Central memory CD8-positive, alpha-beta T cell (primary cell): ENCODE results near the gene RTP3.

Experiments
- ATAC-seq: fragments of 150-1000 bp; cut with Tn5 transposase; replicated peaks from 2 replicates; pipeline ENCODE4 v1.10.0; 2022; ENCODE audit warnings: mild to moderate bottlenecking, moderate FRiP score, moderate number of reproducible peaks; ENCODE audit not compliant: poor library complexity, severe bottlenecking; ENCODE audit errors: extremely low read depth
- DNase-seq, 2 donors: peaks; one replicate each; pipeline ENCODE4 v3.0.0; 2021; ENCODE audit warnings: low spot score in 2 of 2
- H3K27ac Mint-ChIP-seq: one replicate; pipeline ENCODE4 v1.8.0; 2022; ENCODE audit warnings: low read depth, mild to moderate bottlenecking, moderate library complexity, mixed read lengths
- H3K27me3 Mint-ChIP-seq: one replicate; pipeline ENCODE4 v1.8.0; 2022; ENCODE audit warnings: mixed read lengths
- H3K36me3 Mint-ChIP-seq: one replicate; pipeline ENCODE4 v1.8.0; 2022; ENCODE audit warnings: mild to moderate bottlenecking, moderate library complexity, mixed read lengths; ENCODE audit not compliant: insufficient read depth
- H3K4me1 Mint-ChIP-seq: one replicate; pipeline ENCODE4 v1.8.0; 2022; ENCODE audit warnings: mixed read lengths
- H3K4me3 Mint-ChIP-seq: one replicate; pipeline ENCODE4 v1.8.0; 2022; ENCODE audit warnings: mild to moderate bottlenecking, moderate library complexity, mixed read lengths
- H3K9me3 Mint-ChIP-seq: one replicate; pipeline ENCODE4 v1.8.0; 2022; ENCODE audit warnings: mixed read lengths

RTP3 gene

GRCh38 chr3:46463120-46463867 is 34.5 kb upstream of the RTP3 start:
- no peak for ATAC-seq
- no peak for DNase-seq
- Mint-ChIP-seq H3K27ac (no peak overlapping the region), H3K4me3 (no peak overlapping the region), H3K27me3 (peaks cover 72% of the 10 kb centered on the region), H3K4me1 (no peaks in the 10 kb centered on the region), H3K9me3 (no peaks in the 10 kb centered on the region), H3K36me3 (no peaks in the 10 kb centered on the region)

- ATAC-seq = no peak
- no peak for DNase-seq
- no peak overlapping the region for H3K4me3 Mint-ChIP-seq
- no peaks in the 10 kb centered on the region for H3K9me3 Mint-ChIP-seq
- no peaks in the 10 kb centered on the region for H3K4me1 Mint-ChIP-seq
- H3K27ac Mint-ChIP-seq = no peak overlapping the region
- no peaks in the 10 kb centered on the region for H3K36me3 Mint-ChIP-seq
- H3K27me3 Mint-ChIP-seq = peaks cover 72% of the 10 kb centered on the region
Observed at GRCh38 chr3:46463868-46464241, 33.9 kb upstream of the RTP3 start.

- Mint-ChIP-seq H3K4me1 (no peaks in the 10 kb centered on the region), H3K27me3 (peaks cover 67% of the 10 kb centered on the region), H3K9me3 (no peaks in the 10 kb centered on the region), H3K36me3 (no peaks in the 10 kb centered on the region), H3K4me3 (no peak within 1 kb of the TSS), H3K27ac (no peak within 1 kb of the TSS)
- ATAC-seq (no peak), DNase-seq (no peak)
Observed at GRCh38 chr3:46464326-46465195, 33.2 kb upstream of the RTP3 start, which contains the start of gene LTF. LTF (minus strand) TSS chr3:46464905; CDS start chr3:46464867, 38 bp downstream.

GRCh38 chr3:46465196-46465520 is 32.6 kb upstream of the RTP3 start:
- Mint-ChIP-seq H3K4me3 (no peak overlapping the region), H3K4me1 (no peaks in the 10 kb centered on the region), H3K27ac (no peak overlapping the region), H3K9me3 (no peaks in the 10 kb centered on the region), H3K36me3 (no peaks in the 10 kb centered on the region), H3K27me3 (peaks cover 61% of the 10 kb centered on the region)
- ATAC-seq (no peak), DNase-seq (no peak)

- Mint-ChIP-seq H3K27me3 (peaks cover 56% of the 10 kb centered on the region), H3K9me3 (no peaks in the 10 kb centered on the region), H3K36me3 (no peaks in the 10 kb centered on the region), H3K27ac (no peak overlapping the region), H3K4me1 (no peaks in the 10 kb centered on the region), H3K4me3 (no peak overlapping the region)
- ATAC-seq (no peak), DNase-seq (no peak)
Observed at GRCh38 chr3:46466273-46466672, 31.5 kb upstream of the RTP3 start.

DNA sequence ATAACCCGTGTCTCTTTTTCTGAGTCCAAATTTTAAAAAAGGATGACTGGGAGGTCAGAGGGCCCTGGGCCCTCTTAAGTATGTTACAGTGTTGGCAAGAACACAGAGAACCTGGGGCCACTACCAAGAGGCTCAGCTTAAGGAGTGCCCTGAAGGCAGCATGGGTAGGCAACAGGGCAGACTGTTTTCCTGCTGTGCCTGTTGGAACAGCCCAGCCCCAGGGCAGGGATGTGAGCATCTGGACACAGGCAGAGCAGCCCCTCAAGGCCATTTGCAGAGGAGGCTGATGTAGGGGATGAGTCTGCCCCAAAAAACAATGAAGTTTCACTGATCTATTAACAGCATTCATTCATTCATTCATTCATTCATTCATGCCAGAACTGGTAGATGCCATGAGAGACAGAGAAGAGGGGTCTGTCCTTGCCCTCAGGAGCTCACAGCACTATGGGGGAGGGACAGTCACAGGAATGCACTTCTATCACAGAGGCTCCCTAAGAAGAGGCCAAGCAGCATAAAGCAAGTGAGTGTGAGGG is 30.8 kb upstream of the RTP3 start:
- H3K36me3 Mint-ChIP-seq = no peaks in the 10 kb centered on the region
- no peaks in the 10 kb centered on the region for H3K4me1 Mint-ChIP-seq
- no peak overlapping the region for H3K4me3 Mint-ChIP-seq
- no peaks in the 10 kb centered on the region for H3K9me3 Mint-ChIP-seq
- H3K27me3 Mint-ChIP-seq = peaks cover 56% of the 10 kb centered on the region
- DNase-seq (no peak), ATAC-seq (no peak)
- no peak overlapping the region for H3K27ac Mint-ChIP-seq

DNA sequence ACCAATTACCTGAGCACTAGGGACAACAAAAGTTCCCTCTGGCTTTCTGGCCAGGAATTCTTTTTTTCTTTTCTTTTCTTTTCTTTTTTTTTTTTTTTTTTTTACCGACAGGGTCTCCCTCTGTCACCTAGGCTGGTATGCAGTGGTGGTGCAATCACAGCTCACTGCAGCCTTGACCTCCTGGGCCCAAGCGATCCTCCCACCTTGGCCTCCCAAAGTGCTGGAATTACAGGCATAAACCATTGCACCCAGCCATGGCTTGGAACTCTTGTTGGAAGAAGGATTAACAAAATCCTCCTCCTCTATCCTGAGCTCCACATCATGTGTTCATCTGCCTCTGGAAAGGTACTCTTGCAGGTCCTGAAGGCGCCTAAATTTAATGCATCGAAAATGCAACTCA is 30.2 kb upstream of the RTP3 start:
- Mint-ChIP-seq H3K36me3 (no peaks in the 10 kb centered on the region), H3K9me3 (no peaks in the 10 kb centered on the region), H3K27me3 (peaks cover 56% of the 10 kb centered on the region), H3K4me1 (no peaks in the 10 kb centered on the region), H3K4me3 (no peak overlapping the region), H3K27ac (no peak overlapping the region)
- ATAC-seq (no peak), DNase-seq (no peak)

- Mint-ChIP-seq H3K27me3 (peaks cover 56% of the 10 kb centered on the region), H3K27ac (no peak overlapping the region), H3K4me1 (no peaks in the 10 kb centered on the region), H3K9me3 (no peaks in the 10 kb centered on the region), H3K36me3 (peaks cover 1% of the 10 kb centered on the region), H3K4me3 (no peak overlapping the region)
- DNase-seq (no peak), ATAC-seq (no peak)
Observed at GRCh38 chr3:46468753-46469600, 28.8 kb upstream of the RTP3 start.

GRCh38 chr3:46469680-46470357 is 28.0 kb upstream of the RTP3 start:
- Mint-ChIP-seq H3K4me3 (no peak overlapping the region), H3K27me3 (peaks cover 50% of the 10 kb centered on the region), H3K27ac (no peak overlapping the region), H3K9me3 (peaks cover 7% of the 10 kb centered on the region), H3K4me1 (no peaks in the 10 kb centered on the region), H3K36me3 (peaks cover 1% of the 10 kb centered on the region)
- ATAC-seq (no peak), DNase-seq (no peak)

- H3K36me3 Mint-ChIP-seq = peaks cover 1% of the 10 kb centered on the region
- no peak overlapping the region for H3K4me3 Mint-ChIP-seq
- H3K4me1 Mint-ChIP-seq = no peaks in the 10 kb centered on the region
- DNase-seq = no peak
- H3K27ac Mint-ChIP-seq = no peak overlapping the region
- no peak for ATAC-seq
- H3K9me3 Mint-ChIP-seq = peaks cover 16% of the 10 kb centered on the region
- H3K27me3 Mint-ChIP-seq = peaks cover 41% of the 10 kb centered on the region
Observed at GRCh38 chr3:46470831-46471230, 26.9 kb upstream of the RTP3 start.

- DNase-seq (no peak), ATAC-seq (no peak)
- H3K36me3 Mint-ChIP-seq = peaks cover 1% of the 10 kb centered on the region
- peaks cover 35% of the 10 kb centered on the region for H3K27me3 Mint-ChIP-seq
- peaks cover 16% of the 10 kb centered on the region for H3K9me3 Mint-ChIP-seq
- no peak overlapping the region for H3K27ac Mint-ChIP-seq
- no peak overlapping the region for H3K4me3 Mint-ChIP-seq
- H3K4me1 Mint-ChIP-seq = no peaks in the 10 kb centered on the region
Observed at GRCh38 chr3:46471371-46471914, 26.3 kb upstream of the RTP3 start.

DNA sequence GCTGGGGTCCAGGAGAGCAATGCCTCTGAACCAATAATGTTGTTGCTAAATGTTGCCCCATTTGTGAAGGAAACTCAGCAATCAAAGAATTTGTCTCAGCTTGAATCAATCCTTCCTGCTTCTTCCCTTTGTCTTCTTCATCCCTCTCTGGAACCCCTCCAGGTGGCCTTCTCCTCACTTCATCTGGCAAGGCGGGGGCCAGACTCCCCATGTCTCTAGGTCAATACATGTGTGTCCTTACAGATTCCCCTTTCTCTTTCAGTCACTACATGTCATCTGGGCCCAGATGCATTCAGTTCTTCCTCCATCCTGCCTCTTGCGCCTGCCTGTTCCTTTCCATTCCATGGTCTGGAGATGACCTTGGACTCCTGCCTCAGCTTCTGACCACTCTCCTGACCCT is 25.0 kb upstream of the RTP3 start:
- H3K4me1 Mint-ChIP-seq = no peaks in the 10 kb centered on the region
- peaks cover 16% of the 10 kb centered on the region for H3K9me3 Mint-ChIP-seq
- DNase-seq (no peak), ATAC-seq (no peak)
- peaks cover 1% of the 10 kb centered on the region for H3K36me3 Mint-ChIP-seq
- peaks cover 44% of the 10 kb centered on the region for H3K27me3 Mint-ChIP-seq
- H3K4me3 Mint-ChIP-seq = no peak overlapping the region
- no peak overlapping the region for H3K27ac Mint-ChIP-seq
